Skin epidermis (tissue), 12 donors: ENCODE results near the gene BANP.

Experiments used
- H3K27ac ChIP-seq, 21 experiments: fragments of 200-600 bp; sonication (generic) in 11 of 21; one replicate each; pipeline ENCODE4 v1.5.0; 2020; ENCODE audit warnings: mild to moderate bottlenecking in 3 of 21, inconsistent platforms in 2 of 21, moderate library complexity in 2 of 21
- H3K4me3 ChIP-seq, 7 experiments: fragments of 200-600 bp; sonication (generic) in 2 of 7; one replicate each; pipeline ENCODE4 v1.5.0; 2020; ENCODE audit warnings: inconsistent platforms in 2 of 7, mild to moderate bottlenecking in 2 of 7, moderate library complexity in 1 of 7

Gene BANP

DNA sequence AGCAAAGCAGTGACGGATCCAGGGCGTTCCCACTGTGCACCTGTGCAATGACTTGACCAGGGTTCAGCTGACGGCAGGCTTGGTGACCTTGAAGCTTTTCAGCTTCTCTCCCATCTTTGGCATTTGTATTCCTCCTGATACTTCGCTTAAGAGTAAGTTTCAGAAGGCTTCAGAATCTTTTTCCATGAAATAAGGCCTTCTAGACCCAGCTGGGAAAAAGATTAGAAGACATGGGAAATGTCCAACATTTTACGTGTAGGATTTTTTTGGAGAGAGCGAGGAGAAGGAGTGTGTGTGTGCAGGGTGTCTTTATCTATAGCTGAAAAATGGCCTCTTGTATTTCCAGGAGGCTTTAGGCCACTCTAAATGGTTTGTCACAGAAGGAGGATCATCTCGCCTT lies 104.1 kb downstream of the BANP start:
- Histone ChIP-seq H3K27ac (no peak overlapping the region), H3K4me3 (no peak overlapping the region)

- Histone ChIP-seq H3K27ac (no peak overlapping the region), H3K4me3 (no peak overlapping the region)
Observed at GRCh38 chr16:88056212-88056611, 105.0 kb downstream of the BANP start.

- Histone ChIP-seq H3K27ac (no peak overlapping the region), H3K4me3 (no peak overlapping the region)
Observed at GRCh38 chr16:88057656-88058055, 106.4 kb downstream of the BANP start.

- Histone ChIP-seq H3K4me3 (no peak overlapping the region), H3K27ac (no peak overlapping the region)
Observed at GRCh38 chr16:88058136-88058535, 106.9 kb downstream of the BANP start.

- no peak overlapping the region for H3K27ac ChIP-seq
- no peak overlapping the region for H3K4me3 ChIP-seq
Observed at GRCh38 chr16:88058817-88059216, 107.6 kb downstream of the BANP start.

GRCh38 chr16:88059701-88060386 lies 108.6 kb downstream of the BANP start:
- H3K27ac ChIP-seq: no peak overlapping the region
- H3K4me3 ChIP-seq: no peak overlapping the region

DNA sequence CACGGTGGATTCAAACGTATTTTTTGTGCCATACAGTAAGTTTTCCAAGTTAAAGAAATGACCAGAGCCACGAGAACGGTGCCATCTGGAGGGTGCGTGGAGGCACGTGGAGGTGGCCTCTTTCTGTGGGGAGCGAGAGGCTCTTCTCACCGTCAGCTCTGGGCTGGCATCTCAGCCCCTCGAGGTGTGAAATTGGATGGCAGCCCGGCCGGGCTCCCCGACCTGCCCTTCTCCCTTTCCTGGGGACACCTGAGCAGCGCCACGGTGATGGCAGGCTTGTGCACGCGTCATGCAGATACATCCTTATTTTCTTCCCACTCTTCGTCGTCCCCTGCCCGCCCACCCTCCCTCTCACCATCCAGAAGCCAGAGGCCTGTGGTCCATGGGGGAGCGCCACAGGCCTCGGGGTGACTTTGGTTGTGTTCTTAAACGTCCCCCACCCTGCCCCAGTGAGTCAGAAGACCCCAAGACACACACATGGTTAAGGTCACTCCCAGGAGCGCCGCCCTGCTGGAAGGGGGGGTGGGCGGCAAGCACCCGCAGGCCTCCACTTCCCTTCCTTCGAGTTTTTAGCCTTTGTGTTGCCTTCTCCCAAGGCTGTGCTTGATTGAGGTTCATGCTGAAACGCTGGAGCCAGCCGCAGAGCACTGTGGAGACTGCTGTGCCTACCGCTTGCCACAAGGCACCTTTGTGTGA lies 109.4 kb downstream of the BANP start:
- Histone ChIP-seq H3K4me3 (no peak overlapping the region), H3K27ac (peak overlapping the region in 1 of 21 experiments; percentile 21)

GRCh38 chr16:88061346-88062110 lies 110.3 kb downstream of the BANP start:
- Histone ChIP-seq H3K4me3 (no peak overlapping the region), H3K27ac (peak overlapping the region in 3 of 21 experiments; percentile 1 to 73 (median 53))

- Histone ChIP-seq H3K4me3 (no peak overlapping the region), H3K27ac (peak overlapping the region in 13 of 21 experiments; percentile 1 to 76 (median 36))
Observed at GRCh38 chr16:88062341-88063210, 111.3 kb downstream of the BANP start.

- H3K4me3 ChIP-seq: no peak overlapping the region
Observed at GRCh38 chr16:88063211-88063773, 112.1 kb downstream of the BANP start.

DNA sequence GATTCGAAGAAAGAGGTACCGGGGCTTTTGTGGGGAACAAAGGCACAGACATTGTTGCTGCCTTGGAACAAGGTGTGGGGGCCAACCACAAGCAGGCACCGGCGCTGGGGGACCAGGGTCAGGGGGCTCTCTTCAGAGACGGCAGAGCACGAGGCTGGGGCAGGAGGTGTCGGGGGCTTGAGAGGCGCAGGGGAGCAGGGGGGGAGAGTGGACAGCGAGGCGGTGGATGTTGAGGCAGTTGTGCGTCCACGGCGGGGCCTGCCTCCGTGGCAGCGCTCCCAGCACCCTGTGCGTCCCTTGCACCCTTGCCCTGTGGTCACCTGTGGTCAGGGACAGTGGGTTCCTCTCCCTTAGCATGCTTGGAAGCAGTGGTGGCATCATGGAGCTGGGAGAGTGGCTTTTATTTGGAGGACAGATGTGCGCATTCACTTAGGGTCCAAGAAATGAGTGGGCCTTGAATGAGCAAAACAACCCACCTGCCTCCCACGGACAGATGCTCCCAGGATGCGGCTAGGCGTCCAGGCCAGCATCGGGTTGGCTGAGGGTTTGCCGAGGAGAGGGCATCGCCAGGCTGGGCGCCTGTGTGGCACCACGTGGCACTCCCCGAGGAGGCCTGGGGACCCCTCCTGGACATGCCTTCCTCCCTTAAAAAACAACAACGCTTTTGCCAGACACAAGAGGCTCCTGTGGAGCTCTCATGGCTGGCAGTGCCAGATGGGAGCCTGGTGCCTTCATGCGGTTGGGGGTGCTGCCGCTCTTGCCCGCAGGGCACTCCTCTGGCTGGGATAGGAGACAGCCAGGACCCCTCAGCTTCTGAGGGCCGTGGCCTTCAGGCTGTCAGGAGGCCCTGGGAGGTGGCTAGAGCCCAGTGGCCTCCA lies 113.0 kb downstream of the BANP start:
- peak overlapping the region in 11 of 21 experiments; percentile 4 to 76 (median 48) for H3K27ac ChIP-seq

More at GRCh38 chr16:88063211-88063773, 112.1 kb downstream of the BANP start:
- peak overlapping the region in 12 of 21 experiments; percentile 1 to 76 (median 44) for H3K27ac ChIP-seq

DNA sequence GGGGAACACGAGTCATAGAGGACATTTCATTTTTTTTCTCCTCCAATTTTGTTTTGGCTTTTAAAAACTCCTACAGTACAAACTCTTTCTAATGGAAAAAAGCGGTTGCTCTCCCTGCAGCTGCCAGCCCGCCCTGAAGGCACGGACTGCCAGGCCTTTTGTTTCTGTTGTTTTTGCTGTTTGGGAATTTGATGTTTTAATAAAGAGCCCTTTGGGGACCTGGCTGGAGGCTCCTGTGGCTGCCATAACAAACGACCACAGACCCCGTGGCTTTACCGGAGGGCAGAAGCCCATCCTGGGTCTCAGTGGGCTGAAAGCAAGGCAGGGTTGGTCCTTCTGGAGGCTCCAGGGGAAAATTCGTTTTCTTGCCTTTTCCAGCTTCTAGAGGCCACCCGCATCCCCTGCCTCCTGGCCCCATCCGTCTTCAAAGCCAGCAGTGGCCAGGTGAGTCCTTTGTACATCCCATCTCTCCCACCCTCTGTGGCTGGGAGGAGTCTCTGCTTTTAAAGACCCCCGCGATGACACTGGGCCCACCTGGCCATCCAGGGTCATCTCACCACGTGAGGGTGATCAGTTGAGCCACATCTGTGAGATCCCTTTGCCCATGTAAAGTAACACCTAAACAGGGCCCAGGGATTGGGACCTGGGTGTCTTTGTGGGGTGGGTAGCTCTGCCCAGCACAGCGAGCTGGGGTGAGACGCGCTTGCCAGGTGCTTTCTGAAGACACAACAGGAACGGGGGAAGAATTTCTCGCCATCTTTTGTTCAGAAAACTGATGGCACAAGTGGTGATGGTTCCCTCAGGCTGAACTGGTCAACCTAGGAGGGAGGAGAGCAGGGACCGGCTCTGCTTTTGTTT lies 113.9 kb downstream of the BANP start:
- H3K27ac ChIP-seq: peak overlapping the region in 9 of 21 experiments; percentile 14 to 76 (median 48)
- H3K4me3 ChIP-seq: no peak overlapping the region

More for the DNA sequence above, 113.0 kb downstream of the BANP start:
- H3K4me3 ChIP-seq: no peak overlapping the region

GRCh38 chr16:88065747-88066142 lies 114.5 kb downstream of the BANP start:
- Histone ChIP-seq H3K27ac (peak overlapping the region in 4 of 21 experiments; percentile 23 to 76 (median 39)), H3K4me3 (no peak overlapping the region)

DNA sequence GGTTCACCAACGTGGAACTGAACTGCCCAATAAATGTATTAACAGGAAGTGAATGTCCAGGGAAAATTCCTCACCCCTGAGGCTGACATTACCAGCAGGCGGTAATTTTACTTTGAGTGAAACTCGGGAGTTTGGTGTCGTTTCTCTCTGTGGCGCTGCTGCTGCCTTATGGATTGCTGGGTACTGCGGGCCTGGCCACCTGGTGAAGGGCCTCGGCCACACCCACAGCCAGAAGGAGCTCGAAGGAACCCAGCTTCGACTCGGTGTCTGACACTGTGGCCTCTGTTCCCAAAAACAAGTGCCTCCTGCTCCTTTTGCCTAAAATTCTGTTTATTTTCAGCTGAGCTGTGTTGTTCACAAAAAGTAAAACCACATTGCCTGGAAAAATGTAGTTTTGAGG lies 115.0 kb downstream of the BANP start:
- H3K4me3 ChIP-seq: no peak overlapping the region
- H3K27ac ChIP-seq: peak overlapping the region in 3 of 21 experiments; percentile 23 to 50 (median 45)

GRCh38 chr16:88066680-88067529 lies 115.7 kb downstream of the BANP start:
- H3K27ac ChIP-seq: peak overlapping the region in 1 of 21 experiments; percentile 45
- H3K4me3 ChIP-seq: no peak overlapping the region
